ENCODE data around the gene IL2.

The IL2 gene

DNA sequence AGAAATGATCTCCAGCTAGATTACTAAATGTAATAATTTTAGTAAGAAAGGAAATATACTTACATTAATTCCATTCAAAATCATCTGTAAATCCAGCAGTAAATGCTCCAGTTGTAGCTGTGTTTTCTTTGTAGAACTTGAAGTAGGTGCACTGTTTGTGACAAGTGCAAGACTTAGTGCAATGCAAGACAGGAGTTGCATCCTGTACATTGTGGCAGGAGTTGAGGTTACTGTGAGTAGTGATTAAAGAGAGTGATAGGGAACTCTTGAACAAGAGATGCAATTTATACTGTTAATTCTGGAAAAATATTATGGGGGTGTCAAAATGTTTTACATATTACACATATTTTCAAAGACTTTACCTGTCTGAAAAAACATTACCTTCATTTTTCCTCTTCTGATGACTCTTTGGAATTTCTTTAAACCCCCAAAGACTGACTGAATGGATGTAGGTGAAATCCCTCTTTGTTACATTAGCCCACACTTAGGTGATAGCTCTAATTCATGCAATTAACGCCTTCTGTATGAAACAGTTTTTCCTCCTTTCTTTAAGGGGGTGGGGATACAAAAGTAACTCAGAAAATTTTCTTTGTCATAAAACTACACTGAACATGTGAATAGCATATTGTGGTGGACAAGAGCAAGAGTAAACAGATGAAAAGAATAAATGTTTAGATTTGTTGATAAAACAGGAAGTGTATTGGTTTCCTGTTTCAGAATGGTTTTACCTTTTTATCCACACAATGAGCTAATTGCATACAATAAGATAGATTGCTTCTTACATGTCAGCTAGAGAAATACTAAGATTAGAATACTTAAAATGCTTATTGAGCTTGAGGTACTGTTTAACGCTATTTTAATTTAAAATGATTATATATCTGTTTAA, at the start of gene IL2:
TSS of gene IL2 (minus strand) at position 495 of the 886 bp plus-strand sequence. CDS start at position 210, 285 bp downstream.
- DNase-seq (no peak), ATAC-seq (peak; percentile 64)

DNA sequence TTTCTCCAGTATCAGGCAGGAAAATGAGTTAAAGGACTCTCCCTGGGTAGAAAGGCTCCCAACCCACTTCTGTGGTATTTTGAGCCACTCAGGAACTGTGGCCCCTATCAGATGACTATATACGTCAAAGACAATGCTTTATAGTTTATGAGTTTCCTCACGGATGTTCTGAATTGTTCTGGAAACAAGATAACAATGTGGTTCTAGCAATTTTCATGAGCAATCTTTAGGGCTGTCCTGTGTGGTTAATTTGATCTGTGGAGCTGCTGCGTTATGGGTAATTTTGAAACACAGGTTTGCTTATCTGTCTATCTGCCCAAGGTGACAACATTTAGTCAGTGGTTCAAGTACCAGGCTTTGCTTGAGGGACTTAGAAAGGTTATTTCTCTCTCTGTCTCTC, 46.7 kb upstream of the IL2 start:
- DNase-seq (no peak), ATAC-seq (peak; percentile 84)

DNA sequence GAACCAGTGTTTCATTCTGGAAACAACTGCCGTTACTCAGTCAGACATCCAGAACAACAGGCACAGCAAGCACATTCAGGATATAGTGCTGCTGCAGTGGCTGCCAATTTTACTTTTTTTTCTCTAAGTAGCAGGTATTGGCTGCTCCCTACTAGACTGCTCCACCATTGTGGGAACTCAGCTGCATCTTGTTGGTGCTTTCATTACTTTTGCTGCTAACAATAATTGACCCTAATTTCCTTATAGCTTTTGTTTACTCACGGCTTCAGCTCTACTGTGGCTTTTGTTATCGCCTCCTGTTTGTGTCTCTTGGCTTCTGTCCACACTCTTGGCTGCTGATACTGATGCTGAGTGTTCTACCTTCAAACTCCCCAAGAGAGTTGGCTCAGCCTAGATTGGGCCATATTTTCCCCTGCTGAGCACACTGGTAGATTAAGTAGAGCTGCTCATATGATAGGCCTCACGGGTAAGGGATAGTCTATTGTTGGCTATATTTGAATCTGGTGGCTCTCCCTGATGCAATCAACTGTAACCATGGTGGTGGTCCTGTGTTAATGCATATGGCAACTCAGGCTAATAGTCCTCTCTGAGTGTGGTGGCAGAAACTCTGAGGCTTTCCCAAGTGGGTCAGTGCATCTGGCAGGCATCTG, 44.5 kb upstream of the IL2 start:
- DNase-seq, result no peak
- ATAC-seq, result no peak

DNA sequence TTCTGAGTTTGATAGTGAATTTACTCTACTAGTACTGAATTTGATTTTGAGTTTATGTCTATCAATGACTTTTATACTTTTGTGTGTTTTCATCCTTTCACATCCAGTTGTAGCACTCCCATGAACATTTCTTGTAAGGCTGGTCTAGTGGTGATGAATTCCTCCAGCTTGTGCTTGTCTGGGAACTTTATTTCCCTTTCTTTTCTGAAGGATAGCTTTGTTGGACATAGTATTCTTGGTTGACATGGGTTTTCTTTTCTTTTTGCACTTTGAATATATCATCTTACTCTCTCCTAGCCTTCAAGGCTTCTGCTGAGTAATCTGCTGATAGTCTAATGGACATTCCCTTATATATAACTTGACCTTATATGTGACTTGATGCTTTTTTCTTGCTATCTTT, 32.5 kb upstream of the IL2 start:
- ATAC-seq (no peak), DNase-seq (no peak)

DNA sequence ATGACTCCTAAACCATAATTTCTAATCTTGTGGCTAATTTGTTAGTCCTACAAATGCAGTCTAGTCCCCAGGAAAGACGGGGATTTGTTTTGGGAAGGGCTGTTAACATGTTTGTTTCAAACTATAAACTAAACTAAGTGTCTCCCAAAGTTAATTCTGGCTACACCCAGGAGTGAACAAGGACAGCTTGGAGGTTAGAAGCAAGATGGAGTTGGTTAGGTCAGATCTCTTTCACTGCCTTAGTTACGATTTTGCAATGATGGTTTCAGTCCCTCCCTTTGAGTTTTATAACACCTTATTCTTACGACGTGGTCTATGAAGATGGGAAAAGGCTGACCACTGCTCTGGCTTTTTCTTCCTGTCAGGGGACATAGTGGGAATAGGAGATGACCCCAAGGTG, 27.0 kb upstream of the IL2 start:
- no peak for DNase-seq
- no peak for ATAC-seq

DNA sequence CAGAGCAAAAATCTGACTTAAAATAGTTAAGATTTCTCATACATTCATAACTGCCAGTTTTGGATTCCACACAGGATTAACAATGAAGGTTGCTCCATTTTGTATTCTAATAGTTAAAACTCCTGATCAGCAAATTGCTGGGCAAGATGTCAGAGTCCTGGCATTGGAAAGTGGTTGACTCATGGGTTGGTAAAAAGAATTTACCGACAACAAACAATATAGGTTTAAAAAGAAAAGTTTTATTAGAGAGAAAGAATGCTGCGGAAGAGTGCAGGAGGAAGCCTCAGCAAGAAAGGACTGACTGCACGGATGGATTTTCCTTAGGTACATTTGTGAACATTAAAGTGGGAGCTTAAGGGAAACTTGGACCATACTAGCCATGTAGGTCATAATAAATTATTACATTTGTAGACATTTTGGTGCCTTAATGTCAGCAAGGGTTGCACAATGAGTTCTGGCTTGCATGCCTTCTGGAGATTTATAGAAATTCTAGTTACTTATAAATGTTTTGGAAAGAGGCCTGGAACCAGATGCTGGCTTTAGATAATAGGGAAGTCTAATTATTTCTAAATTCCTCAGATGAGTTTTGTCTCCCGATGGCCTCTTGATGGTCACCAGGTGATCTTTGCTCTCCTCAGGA, 25.4 kb upstream of the IL2 start:
- ATAC-seq, result no peak
- DNase-seq, result no peak

DNA sequence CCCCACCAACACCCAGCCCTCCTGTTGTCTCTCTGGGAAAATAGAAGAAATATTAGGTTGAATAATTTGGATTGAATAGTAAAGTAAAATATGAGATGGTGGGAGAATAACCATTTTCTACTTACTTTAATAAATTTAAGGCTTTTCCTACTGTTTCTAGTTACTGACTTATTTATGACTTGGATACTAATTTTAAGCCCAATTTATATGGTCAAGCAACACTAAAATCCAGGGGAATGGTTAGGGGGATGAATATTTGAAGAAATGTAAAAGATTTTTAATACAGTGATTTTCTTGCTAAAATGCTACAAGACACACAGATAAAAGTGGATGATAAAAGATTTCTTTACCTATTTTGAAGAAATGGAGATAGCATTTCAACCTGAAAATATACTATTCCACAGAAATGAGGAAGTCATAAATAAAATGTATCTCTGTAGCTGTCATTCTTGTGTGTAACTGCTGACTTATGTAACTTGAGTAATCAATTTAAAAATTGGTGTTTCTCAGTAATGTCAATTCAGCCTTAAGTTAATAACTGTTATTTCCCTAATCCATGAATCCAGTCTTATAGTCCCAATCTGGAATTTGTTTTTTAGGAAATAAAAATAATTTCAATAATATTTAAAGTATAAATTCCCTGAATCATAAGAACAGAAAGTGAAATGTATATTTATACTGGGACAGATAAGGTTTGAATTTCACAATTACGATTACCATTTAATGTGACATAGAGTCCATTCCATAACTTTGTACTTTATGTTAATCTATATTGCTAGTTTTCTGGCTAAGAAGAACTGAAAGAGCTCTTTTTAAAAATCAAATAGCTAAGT, 24.3 kb upstream of the IL2 start:
- no peak for DNase-seq
- ATAC-seq, result no peak

DNA sequence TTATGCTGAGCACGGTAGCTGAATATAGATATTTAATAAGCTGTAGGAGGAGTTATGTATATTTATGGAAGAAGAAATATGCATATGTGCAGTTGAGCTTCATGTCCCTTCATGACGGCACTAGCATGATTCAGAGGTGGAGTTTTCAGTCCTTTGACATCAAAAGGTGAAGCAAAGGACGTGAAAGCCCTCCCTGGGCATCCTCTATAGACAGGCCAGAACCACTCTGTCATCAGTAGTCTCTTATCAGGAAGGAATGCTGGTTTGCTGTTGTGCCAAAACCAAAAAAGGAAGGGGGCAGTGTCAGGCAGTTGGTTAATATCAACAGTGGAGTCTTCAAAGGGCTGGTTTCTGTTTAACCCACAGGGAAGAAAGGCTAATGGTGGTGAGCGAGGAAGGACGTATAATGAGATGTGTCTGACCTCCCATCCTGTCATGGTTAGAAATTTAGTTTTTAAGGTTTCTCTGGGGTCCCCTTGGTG, 23.5 kb upstream of the IL2 start:
- DNase-seq (no peak), ATAC-seq (no peak)

DNA sequence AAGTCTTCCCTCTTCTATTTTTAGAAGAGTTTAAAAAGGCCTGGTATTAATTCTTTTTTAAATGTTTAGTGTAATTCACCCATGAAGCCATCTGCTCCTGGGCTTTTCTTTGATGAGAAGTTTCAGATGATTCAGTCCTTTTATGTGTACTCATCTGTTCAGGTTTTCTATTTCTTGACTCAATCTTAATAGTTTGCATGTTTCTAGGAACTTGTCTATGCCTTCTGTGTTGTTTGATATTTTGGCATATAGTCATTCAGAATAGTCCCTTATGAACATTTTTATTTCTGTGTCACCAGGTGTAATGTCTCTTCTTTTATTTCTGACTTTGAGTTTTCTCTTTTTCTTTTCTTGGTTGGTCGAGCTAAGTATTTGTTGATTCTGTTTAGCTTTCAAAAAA, 20.2 kb upstream of the IL2 start:
- ATAC-seq, result no peak
- DNase-seq, result no peak

DNA sequence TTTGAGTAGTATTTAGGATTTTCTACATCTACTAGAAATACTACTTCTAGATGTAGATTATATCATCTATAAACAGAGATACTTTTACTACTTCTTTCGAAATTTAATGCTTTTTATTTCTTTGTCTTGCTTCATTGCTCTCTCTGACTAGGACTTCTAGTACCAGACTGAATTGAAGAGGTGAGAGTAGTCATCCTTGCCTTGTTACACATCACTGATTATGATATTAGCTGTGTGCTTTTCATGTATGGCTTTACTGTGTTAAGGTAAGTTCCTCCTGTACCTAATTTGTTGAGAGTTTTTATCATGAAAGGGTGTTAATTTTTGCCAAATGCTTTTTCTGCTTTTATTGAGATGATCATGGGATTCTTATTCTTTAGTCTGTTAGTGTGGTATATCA, 19.6 kb upstream of the IL2 start:
- ATAC-seq (no peak), DNase-seq (no peak)

DNA sequence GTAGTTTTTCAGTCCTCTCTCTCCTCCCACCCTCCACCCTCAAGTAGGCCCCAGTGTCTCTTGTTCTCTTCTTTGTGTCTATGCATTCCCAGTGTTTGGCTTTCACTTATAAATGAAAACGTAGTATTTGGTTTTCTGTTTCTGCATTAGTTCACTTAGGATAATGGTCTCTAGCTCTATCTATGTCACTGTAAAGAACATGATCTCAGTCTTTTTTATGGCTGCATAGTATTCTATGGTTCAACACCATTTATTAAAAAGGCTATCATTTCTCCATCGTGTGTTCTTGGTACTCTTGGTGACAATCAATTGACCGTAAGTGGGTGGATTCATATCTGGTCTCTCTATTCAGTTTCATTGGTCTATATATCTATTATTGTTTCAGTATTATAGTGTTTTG, 18.7 kb upstream of the IL2 start:
- ATAC-seq, result no peak

DNA sequence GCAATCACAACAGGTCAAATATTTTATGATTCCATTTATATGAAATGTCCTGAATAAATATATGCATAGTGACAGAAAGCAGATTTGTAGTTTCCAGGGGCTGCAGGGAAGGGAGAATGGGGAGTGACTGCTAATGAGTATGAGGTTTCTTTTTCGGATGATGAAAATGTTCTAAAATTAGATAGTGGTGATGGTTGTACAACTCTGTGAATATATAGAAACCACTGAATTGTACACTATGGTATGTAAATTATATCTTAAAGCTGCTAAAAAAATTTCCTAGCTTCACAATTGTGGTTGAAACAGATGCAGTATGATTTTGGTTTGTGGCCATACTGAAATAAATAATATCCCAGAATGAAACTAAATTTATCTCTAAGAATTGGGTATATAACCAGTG, 12.9 kb upstream of the IL2 start:
- DNase-seq (no peak), ATAC-seq (peak; percentile 79)

More for the DNA sequence above, 18.7 kb upstream of the IL2 start:
- DNase-seq, result no peak

DNA sequence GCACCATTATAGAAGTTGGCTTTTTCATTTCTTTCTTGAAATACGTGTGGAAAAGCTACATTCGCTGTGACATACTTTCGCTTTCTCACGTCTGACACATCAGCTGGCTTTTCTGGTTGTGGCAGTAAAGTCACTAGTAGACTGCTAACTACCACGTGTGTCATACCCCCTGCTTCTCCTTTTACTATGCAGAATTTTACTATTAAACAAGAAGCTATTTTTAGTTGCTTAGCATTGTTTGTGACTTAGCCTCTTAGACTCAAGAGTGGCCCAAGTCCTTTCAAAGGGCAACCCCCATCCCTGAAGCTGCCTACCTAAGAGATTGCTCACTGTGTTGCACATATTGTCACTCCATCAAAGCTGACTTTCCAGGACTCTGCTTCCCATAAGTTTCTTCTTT, 2.1 kb upstream of the IL2 start:
- ATAC-seq (peak; percentile 84), DNase-seq (peak; percentile 46)

DNA sequence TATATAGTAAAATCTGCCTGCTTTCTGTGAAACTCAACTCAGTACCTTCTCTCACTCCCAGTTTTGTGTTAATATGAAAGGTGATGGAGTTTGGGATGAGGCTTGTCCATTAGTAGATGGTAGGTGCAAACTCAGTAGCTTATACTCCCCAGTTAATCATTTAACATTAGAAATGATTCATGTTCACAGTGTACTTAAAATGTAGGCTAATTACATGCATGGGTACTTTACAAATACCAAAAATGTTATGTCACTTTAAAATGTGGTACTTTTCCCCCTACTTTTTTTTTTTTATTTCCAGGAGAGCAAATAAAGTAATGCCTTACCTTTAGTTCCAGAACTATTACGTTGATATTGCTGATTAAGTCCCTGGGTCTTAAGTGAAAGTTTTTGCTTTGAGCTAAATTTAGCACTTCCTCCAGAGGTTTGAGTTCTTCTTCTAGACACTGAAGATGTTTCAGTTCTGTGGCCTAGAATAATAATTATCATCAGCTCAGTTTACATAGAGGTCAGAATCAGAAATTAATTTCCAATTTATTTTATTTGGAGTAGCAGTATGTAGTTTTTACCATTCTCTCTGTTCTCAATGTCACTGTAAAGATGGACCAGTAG, 3.0 kb downstream of the IL2 start:
- no peak for DNase-seq
- ATAC-seq, result no peak

DNA sequence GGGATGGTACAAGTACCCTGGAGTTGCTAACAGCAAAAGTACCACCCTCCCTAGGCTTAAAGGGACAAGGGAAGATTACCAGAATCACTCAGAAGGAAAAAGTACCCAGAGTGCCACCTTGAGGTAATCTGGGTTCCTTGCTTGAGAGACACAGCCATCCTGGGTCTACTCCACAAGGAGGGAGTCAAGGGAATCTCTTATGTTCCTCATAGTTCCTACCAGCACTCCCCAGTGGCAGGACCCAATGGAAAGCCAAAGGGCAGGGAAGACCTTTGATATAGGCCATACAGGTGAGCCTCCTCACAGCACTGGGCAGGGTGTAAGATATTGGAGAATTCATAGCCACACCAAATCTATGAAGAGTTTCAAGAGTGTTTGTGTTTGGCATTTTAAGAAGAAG, 5.7 kb downstream of the IL2 start:
- DNase-seq (peak; percentile 26), ATAC-seq (peak; percentile 64)

DNA sequence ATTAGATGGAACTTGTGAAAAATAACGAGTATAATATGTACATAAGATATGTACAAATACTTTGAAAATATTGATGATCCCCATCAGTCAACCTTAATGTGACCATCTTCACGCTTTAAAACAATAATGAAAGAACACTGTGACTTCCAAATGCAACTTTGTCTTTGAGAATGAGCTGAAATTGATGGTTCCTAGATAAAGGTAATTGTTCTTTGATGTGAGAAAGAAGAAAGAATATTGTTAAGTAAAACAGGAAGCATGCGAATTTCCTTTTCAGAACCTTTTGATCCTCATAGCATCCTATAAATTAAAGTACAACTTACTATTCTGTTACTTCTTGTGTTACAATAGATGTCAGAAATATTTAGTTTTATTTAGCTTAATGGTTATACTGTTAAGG, 22.2 kb downstream of the IL2 start:
- no peak for DNase-seq
- no peak for ATAC-seq

DNA sequence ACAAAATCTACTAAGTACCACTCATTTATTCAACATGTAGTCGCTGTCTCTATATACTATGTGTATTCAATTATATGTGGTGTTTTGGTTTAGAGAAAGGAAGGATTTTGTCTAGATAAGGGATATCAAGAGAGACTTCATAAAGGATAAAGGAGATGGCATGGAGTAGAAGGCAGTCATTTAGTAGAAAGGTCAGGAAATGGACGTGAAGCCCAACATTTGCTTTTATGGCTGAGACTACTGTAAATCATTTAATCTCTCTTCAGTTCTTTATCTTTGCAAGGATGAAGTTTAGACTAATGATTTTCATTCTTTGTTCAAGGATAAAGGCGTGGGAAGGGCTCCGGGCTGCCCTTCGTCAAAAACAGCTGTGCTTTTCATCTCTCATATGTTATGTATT, 25.2 kb downstream of the IL2 start:
- no peak for ATAC-seq
- no peak for DNase-seq

DNA sequence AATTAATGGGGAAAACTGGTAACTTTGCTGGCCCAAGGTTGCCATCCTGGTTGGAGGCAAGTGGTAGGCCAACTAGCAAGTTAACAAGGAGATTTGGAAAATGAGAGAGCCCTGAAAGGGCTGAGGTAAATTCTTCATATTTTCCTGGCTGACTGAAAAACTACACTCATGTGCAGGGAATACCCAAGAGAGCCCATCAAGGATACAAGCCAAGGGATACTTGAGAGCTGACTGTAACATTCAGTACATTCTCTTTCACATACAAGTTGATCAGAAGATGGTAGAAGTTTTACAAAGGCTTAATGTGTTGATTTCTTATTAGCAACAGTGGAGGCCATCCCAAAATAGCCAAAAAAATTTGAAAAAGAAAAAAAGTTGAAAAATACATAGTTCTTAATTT, 33.3 kb downstream of the IL2 start:
- ATAC-seq (no peak), DNase-seq (no peak)

DNA sequence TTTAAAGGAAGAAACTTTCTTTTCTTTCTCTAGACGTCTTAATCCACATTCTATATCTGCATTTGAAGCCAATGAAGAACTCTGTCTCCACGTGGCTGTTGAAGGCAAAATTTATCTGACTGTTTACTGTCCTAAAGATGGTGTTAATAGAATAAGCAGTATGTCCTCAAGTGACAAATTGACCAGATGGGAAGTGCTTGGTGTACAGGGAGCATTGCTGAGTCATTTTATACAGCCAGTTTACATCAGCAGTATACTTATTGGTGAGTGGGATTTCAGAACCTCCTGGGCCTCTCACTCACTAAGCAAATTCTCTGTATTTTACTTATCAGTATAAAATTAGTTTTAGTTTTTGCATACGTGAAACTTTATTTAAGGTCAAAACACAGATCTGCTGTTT, 44.0 kb downstream of the IL2 start:
- no peak for ATAC-seq

DNA sequence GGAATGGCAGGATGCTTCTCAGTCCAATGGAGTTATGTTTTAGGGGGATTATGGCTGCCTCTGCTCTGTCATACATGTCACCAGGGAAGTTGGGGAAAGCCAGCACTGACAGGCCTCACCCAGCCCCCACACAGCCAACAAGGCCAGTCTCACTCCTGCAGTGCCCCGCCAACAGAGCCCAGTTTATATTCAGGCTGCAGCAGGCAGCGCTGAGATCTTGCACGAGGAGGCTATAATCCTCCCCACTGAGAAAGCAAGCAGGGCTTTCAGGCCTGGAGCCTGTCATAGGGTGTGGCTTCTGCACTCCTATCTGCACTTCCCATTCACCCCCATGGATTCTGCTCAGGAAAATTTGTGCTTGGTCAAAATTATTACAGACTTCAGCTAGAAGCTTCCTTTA, 52.7 kb downstream of the IL2 start:
- DNase-seq, result no peak
- no peak for ATAC-seq

More for the DNA sequence above, 44.0 kb downstream of the IL2 start:
- DNase-seq, result no peak

Measured in stimulated activated naive CD8-positive, alpha-beta T cell treated with anti-CD3 and anti-CD28 coated beads, Interleukin-15, Interleukin-2, amounts not matched to agents 100 U/mL and 50 U/mL, for 24 hours (primary cell).